ENCODE results near the gene VSTM2L.

The VSTM2L gene

GRCh38 chr20:37873884-37874283, 29.0 kb upstream of the VSTM2L start:
- TF ChIP-seq, protein P1, sequence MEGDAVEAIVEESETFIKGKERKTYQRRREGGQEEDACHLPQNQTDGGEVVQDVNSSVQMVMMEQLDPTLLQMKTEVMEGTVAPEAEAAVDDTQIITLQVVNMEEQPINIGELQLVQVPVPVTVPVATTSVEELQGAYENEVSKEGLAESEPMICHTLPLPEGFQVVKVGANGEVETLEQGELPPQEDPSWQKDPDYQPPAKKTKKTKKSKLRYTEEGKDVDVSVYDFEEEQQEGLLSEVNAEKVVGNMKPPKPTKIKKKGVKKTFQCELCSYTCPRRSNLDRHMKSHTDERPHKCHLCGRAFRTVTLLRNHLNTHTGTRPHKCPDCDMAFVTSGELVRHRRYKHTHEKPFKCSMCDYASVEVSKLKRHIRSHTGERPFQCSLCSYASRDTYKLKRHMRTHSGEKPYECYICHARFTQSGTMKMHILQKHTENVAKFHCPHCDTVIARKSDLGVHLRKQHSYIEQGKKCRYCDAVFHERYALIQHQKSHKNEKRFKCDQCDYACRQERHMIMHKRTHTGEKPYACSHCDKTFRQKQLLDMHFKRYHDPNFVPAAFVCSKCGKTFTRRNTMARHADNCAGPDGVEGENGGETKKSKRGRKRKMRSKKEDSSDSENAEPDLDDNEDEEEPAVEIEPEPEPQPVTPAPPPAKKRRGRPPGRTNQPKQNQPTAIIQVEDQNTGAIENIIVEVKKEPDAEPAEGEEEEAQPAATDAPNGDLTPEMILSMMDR (IDR thresholded peaks at IDR 0.05; ENCODE audit: borderline replicate concordance, extremely low read depth, low read length, poor library complexity, severe bottlenecking): no peak
- no peak for TF ChIP-seq EZH2 (IDR thresholded peaks at IDR 0.05; ENCODE audit: borderline replicate concordance, low read depth, low read length, severe bottlenecking)
- Histone ChIP-seq H3K9me3 (ENCODE audit: insufficient read depth, low read length, severe bottlenecking) (no peaks in the 10 kb centered on the region), H2AFZ (ENCODE audit: low read depth, low read length) (no peak overlapping the region), H3K36me3 (ENCODE audit: insufficient read depth, low read length) (peaks cover 53% of the 10 kb centered on the region), H4K20me1 (ENCODE audit: insufficient read depth, low read length) (peaks cover 10% of the 10 kb centered on the region), H3K9ac (ENCODE audit: low read depth, low read length) (no peak overlapping the region), H3K4me1 (ENCODE audit: insufficient read depth, low read length) (no peaks in the 10 kb centered on the region), H3K4me3 (ENCODE audit: low read depth in 1 of 2, low read length in 2 of 2) (no peak overlapping the region), H3K79me2 (ENCODE audit: insufficient read depth, low read length) (no peaks in the 10 kb centered on the region), H3K4me2 (ENCODE audit: insufficient read depth, low read length) (no peak overlapping the region), H3K27ac (ENCODE audit: low read length) (no peak overlapping the region), H3K27me3 (ENCODE audit: insufficient read depth, low read length, poor library complexity) (no peaks in the 10 kb centered on the region)
- ATAC-seq (ENCODE audit: insufficient read depth, low read depth) (no peak), DNase-seq (no peak)

- no peak overlapping the region for H3K27ac ChIP-seq (ENCODE audit: low read length)
- DNase-seq: no peak
- H3K4me1 ChIP-seq (ENCODE audit: insufficient read depth, low read length): no peaks in the 10 kb centered on the region
- H3K9me3 ChIP-seq (ENCODE audit: insufficient read depth, low read length, severe bottlenecking): no peaks in the 10 kb centered on the region
- H3K9ac ChIP-seq (ENCODE audit: low read depth, low read length): no peak overlapping the region
- no peak overlapping the region for H3K4me2 ChIP-seq (ENCODE audit: insufficient read depth, low read length)
- H3K27me3 ChIP-seq (ENCODE audit: insufficient read depth, low read length, poor library complexity): no peaks in the 10 kb centered on the region
- ATAC-seq (ENCODE audit: insufficient read depth, low read depth): no peak
- H4K20me1 ChIP-seq (ENCODE audit: insufficient read depth, low read length): peaks cover 10% of the 10 kb centered on the region
- peaks cover 38% of the 10 kb centered on the region for H3K36me3 ChIP-seq (ENCODE audit: insufficient read depth, low read length)
- H3K79me2 ChIP-seq (ENCODE audit: insufficient read depth, low read length): no peaks in the 10 kb centered on the region
- TF ChIP-seq EZH2 (IDR thresholded peaks at IDR 0.05; ENCODE audit: borderline replicate concordance, low read depth, low read length, severe bottlenecking): no peak
- TF ChIP-seq, protein P1 (IDR thresholded peaks at IDR 0.05; ENCODE audit: borderline replicate concordance, extremely low read depth, low read length, poor library complexity, severe bottlenecking): no peak
- no peak overlapping the region for H2AFZ ChIP-seq (ENCODE audit: low read depth, low read length)
- H3K4me3 ChIP-seq (ENCODE audit: low read depth in 1 of 2, low read length in 2 of 2): no peak overlapping the region
Measured at GRCh38 chr20:37875460-37876175, 27.3 kb upstream of the VSTM2L start.

- no peak overlapping the region for H2AFZ ChIP-seq (ENCODE audit: low read depth, low read length)
- no peak overlapping the region for H3K4me3 ChIP-seq (ENCODE audit: low read depth in 1 of 2, low read length in 2 of 2)
- no peaks in the 10 kb centered on the region for H3K79me2 ChIP-seq (ENCODE audit: insufficient read depth, low read length)
- H3K27ac ChIP-seq (ENCODE audit: low read length): no peak overlapping the region
- no peak overlapping the region for H3K9ac ChIP-seq (ENCODE audit: low read depth, low read length)
- no peak for ATAC-seq (ENCODE audit: insufficient read depth, low read depth)
- H4K20me1 ChIP-seq (ENCODE audit: insufficient read depth, low read length): peaks cover 10% of the 10 kb centered on the region
- no peaks in the 10 kb centered on the region for H3K27me3 ChIP-seq (ENCODE audit: insufficient read depth, low read length, poor library complexity)
- DNase-seq: no peak
- H3K36me3 ChIP-seq (ENCODE audit: insufficient read depth, low read length): peaks cover 26% of the 10 kb centered on the region
- TF ChIP-seq, protein P1 (IDR thresholded peaks at IDR 0.05; ENCODE audit: borderline replicate concordance, extremely low read depth, low read length, poor library complexity, severe bottlenecking): no peak
- TF ChIP-seq EZH2 (IDR thresholded peaks at IDR 0.05; ENCODE audit: borderline replicate concordance, low read depth, low read length, severe bottlenecking): no peak
- no peaks in the 10 kb centered on the region for H3K9me3 ChIP-seq (ENCODE audit: insufficient read depth, low read length, severe bottlenecking)
- H3K4me2 ChIP-seq (ENCODE audit: insufficient read depth, low read length): no peak overlapping the region
- no peaks in the 10 kb centered on the region for H3K4me1 ChIP-seq (ENCODE audit: insufficient read depth, low read length)
Measured at GRCh38 chr20:37876863-37877262, 26.1 kb upstream of the VSTM2L start.

All from DND-41 (cell line).